Chondrocyte (in vitro differentiated cells): Measurements from ENCODE around the gene TPX2. TPM values are rescaled to one million over a fixed set of nuclear protein-coding genes. Genes with fewer than 3 reads are reported as not detected.

Experiments used
- DNase-seq: peaks from one replicate; pipeline ENCODE4 v3.0.0; 2021; ENCODE audit warnings: mixed read lengths, low spot score
- H3K27ac Mint-ChIP-seq: one replicate; pipeline ENCODE4 v1.8.0; 2021; ENCODE audit warnings: mild to moderate bottlenecking, moderate library complexity, mixed read lengths; ENCODE audit not compliant: unreplicated experiment
- H3K27me3 Mint-ChIP-seq: 2 replicates; pipeline ENCODE4 v1.8.0; 2021; ENCODE audit warnings: low read depth, mixed read lengths
- H3K36me3 Mint-ChIP-seq: 2 replicates; pipeline ENCODE4 v1.8.0; 2021; ENCODE audit warnings: low read depth, mixed read lengths
- H3K4me1 Mint-ChIP-seq: 2 replicates; pipeline ENCODE4 v1.8.0; 2021; ENCODE audit warnings: low read depth, mild to moderate bottlenecking, mixed read lengths
- H3K4me3 Mint-ChIP-seq: one replicate; pipeline ENCODE4 v1.8.0; 2021; ENCODE audit warnings: mild to moderate bottlenecking, moderate library complexity, mixed read lengths; ENCODE audit not compliant: unreplicated experiment
- H3K9me3 Mint-ChIP-seq: 2 replicates; pipeline ENCODE4 v1.8.0; 2021; ENCODE audit warnings: low read depth, mixed read lengths
- CTCF ChIP-seq: fragments of 200-600 bp; sonication (generic); IDR thresholded peaks from 2 replicates; pipeline ENCODE4 v1.5.0; 2021; ENCODE audit warnings: antibody characterized with exemption, mild to moderate bottlenecking, moderate library complexity
- total RNA-seq: library from RNA; stranded (reverse); gene quantifications from 3 replicates; pipeline ENCODE4 v1.2.1, GENCODE V29; 2021

The TPX2 gene
- total RNA-seq, 1 donor from 2014 or later, result 49.6 TPM

- no peak for TF ChIP-seq CTCF
- H3K4me3 Mint-ChIP-seq, result no peak overlapping the region
- no peaks in the 10 kb centered on the region for H3K27me3 Mint-ChIP-seq
- H3K9me3 Mint-ChIP-seq, result no peaks in the 10 kb centered on the region
- H3K4me1 Mint-ChIP-seq, result peaks cover 10% of the 10 kb centered on the region
- H3K36me3 Mint-ChIP-seq, result peaks cover 27% of the 10 kb centered on the region
- DNase-seq, result no peak
- H3K27ac Mint-ChIP-seq, result no peak overlapping the region
These were observed 45.4 kb downstream of the TPX2 start for GRCh38 chr20:31784354-31785044.

- Mint-ChIP-seq H3K27ac (no peak overlapping the region), H3K36me3 (peaks cover 24% of the 10 kb centered on the region), H3K4me1 (peaks cover 10% of the 10 kb centered on the region), H3K4me3 (no peak overlapping the region), H3K27me3 (no peaks in the 10 kb centered on the region), H3K9me3 (no peaks in the 10 kb centered on the region)
- DNase-seq, result no peak
- TF ChIP-seq CTCF, result no peak
These were observed 46.0 kb downstream of the TPX2 start for GRCh38 chr20:31785089-31785488.

GRCh38 chr20:31788578-31788977 lies 49.5 kb downstream of the TPX2 start:
- H3K9me3 Mint-ChIP-seq, result no peaks in the 10 kb centered on the region
- peaks cover 10% of the 10 kb centered on the region for H3K4me1 Mint-ChIP-seq
- no peak overlapping the region for H3K4me3 Mint-ChIP-seq
- DNase-seq, result no peak
- H3K27me3 Mint-ChIP-seq, result no peaks in the 10 kb centered on the region
- H3K36me3 Mint-ChIP-seq, result peaks cover 20% of the 10 kb centered on the region
- TF ChIP-seq CTCF, result peak; percentile 40
- peak overlapping the region; percentile 78 for H3K27ac Mint-ChIP-seq

GRCh38 chr20:31790401-31790800 lies 51.3 kb downstream of the TPX2 start:
- Mint-ChIP-seq H3K4me1 (peaks cover 10% of the 10 kb centered on the region), H3K36me3 (peaks cover 22% of the 10 kb centered on the region), H3K4me3 (no peak overlapping the region), H3K27ac (no peak overlapping the region), H3K9me3 (no peaks in the 10 kb centered on the region), H3K27me3 (no peaks in the 10 kb centered on the region)
- no peak for DNase-seq
- no peak for TF ChIP-seq CTCF

GRCh38 chr20:31797364-31797763 lies 58.3 kb downstream of the TPX2 start:
- H3K4me1 Mint-ChIP-seq, result peaks cover 10% of the 10 kb centered on the region
- no peak for DNase-seq
- no peaks in the 10 kb centered on the region for H3K27me3 Mint-ChIP-seq
- peak overlapping the region; percentile 4 for H3K27ac Mint-ChIP-seq
- no peak for TF ChIP-seq CTCF
- H3K9me3 Mint-ChIP-seq, result no peaks in the 10 kb centered on the region
- H3K4me3 Mint-ChIP-seq, result no peak overlapping the region
- peaks cover 43% of the 10 kb centered on the region for H3K36me3 Mint-ChIP-seq
